ENCODE results near the gene HTT.

Gene HTT

DNA sequence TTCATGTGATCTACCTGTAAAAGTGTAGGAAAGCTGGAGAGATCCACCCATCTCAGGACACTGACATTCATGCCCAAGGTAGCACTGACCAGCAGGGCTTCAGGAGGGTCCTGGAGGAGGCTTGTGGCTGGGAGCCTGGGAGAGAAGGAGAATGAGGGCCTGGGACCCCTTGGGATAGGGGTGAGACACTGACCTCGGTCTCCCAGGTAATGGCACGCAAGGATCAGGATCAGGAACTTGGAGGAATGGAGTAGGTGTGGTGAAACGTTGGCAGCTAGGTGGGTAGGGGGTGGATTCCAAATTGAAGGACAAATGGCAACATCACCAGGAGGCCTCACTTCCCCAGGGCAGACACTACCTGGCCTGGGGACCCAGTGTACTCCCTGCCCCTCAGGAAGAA, 206.0 kb downstream of the HTT start:
- no peak for DNase-seq

- DNase-seq, result no peak
These were observed 209.0 kb downstream of the HTT start for GRCh38 chr4:3283483-3283882.

DNA sequence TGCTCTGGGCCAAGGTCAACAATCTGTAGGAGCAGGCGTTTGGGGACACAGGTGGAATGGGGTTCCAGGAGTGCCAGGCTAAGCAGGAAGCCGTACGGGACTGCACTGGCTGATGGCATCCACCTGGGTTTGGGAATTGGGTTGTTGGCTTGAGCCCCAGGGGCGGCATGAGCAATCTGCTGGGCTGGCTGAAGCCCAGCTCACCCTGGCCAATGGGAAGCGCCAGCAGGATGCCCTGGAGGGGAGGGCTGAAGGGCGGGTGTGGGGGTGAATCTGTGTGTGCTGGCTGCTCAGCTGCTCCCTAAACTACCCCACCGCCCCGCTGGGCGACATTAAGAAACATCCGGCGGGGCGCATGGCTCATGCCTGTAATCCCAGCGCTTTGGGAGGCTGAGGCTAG, 209.4 kb downstream of the HTT start:
- no peak for DNase-seq

DNA sequence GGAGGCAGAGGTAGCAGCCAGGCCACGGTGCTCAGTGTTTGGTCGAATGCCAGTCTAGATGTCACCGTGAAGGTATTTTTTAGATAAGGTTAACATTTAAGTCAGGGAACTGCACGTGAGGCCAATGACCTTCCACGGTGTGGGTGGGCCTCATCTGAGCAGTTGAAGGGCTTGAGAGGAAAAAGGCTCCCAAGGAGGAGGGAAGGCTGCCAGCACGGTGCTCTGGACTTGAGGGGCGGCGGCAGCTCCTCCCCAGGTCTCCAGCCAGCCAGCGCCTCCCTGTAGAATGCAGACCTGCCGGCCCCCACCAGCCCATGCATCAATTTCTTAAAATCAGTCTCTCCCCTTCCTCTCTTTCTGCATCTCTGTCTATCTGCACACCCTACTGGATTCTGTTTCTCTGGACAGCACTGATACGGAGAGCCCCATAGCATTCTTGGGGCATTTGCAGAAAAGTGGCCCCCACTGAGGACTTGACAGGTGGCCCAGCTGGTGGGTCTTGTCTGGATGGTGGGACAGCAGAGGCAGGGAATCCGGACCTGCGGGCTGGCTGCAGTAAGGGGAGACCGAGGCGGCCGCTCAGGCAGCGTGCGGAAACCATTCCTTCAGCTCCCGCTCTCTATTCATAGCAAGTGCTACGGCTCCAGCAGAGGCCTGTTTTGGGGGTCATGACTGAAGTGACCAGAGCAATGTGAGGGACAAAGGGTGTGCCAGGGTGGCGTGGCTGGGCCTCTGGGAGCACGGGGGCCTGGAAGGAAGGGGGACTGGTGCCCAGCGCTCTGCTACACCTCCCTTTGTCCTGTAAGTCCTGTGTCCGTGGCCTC, 210.5 kb downstream of the HTT start:
- no peak for DNase-seq

DNA sequence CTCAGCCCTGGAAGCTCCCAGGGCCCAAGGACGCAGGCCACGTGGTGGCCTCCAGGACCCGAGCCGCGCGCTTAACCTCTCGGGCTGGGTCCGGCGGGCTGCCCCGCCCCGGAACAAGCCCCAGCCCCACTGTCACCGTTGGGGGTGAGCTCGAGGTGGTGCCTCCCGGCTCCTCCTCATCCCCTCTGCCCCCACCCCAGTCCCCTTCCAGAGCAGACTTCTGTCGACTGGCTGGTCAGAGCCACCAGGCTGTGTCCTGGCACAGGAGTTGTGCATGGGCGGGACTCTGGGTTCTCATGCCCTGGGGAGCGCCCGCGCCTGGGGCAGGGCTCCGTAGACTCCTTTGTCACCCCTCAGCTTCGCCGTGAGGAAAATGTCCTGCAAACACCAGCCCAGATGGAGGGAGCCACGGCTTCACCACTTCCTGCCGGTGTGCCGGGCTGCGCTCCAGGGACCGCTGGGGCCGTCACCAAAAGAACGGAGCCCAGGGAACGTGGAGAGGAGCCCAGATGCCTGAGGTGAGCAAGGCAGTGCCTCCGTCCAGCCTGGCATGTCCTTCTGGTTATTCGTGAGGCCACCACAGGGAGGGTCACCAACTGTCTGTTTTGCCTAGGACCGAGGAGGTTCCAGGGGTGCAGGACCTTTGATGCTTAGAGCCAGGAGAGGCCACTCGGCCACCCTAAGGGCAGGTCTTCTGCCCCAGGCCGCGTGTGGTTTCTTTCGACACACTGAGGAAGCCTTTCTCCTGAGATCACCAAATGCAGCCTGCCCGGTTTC, 211.3 kb downstream of the HTT start:
- DNase-seq, result no peak

DNA sequence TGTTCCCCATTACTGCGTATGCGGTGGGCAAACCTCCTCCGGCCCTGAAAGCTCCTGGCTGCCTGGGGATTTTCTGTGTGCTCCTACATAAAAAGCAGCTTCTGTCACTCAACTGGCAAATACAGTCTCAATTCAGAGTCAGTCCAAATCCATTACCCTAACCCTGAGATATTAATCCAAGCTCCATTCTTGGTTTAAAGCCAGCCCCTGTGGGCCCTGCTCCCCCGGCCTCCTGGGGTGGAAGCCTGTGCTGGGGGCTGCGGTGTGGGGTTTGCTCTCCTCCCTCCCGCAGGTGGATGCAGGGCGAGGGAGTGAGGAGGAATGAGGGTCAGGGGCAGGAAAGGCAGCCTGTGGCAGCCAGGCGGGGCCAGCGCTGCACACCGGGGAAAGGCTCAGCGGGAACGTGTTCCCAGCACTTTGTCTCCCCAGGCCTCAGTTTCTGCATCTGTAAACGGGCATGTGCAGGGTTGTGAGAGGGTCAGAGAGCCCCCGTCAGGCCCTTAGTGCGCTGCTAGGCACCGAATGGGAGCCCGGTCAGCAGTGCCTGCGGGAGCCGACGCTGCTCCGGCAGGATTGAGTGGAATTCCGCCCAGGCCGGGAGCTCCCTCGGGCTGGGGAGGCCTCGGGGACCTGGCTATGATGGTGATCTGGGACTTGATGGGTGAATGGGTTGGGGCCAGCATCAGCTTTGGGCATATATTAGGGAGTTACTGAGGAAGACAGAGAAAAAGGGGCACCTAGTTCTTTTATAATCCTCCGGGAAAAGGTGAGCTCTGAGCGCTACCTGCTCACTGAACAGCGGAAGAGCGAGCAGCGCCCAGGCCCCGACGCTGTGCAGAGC, 212.1 kb downstream of the HTT start:
- DNase-seq, result no peak

DNA sequence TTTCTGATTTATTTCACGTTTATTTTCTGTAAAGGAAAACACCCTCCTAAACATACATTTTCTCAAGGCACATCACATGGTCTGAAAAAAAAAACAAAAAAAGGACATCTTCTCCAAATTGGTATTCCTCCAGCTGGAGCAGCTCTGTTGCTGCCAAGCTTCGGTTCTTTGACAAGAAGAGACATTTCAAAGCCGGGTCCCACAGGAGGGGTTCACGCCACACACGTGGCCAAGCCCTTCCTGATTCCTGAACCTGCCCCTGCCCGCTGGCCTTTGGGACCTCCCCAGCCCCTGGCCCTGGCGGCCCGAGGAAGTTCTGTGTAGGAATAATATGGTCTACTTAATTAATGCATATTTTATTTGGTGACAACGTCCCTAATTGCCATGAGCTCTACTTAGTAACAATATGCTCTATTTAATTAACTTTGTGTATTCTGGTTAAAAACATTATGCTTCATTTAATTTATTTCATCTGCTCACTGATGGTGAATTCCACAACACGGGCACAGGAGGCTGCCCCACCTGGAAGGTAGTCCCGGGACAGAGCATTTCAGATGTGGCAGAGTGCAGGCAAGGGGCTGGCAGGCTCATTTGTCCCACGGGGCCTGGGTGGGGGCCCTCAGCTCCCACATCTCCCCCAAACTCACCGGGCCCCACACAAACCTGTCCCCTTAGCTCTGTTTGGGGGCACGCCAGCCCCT, 212.9 kb downstream of the HTT start:
- no peak for DNase-seq

- DNase-seq, result no peak
These were observed 213.6 kb downstream of the HTT start for GRCh38 chr4:3287972-3288570.

GRCh38 chr4:3288571-3289094, 214.2 kb downstream of the HTT start:
- no peak for DNase-seq

- peak in 1 of 2 experiments; percentile 23 for DNase-seq
These were observed 216.0 kb downstream of the HTT start for GRCh38 chr4:3290476-3290875.

GRCh38 chr4:3290889-3291321, 216.4 kb downstream of the HTT start:
- no peak for DNase-seq

GRCh38 chr4:3291411-3291968, 217.0 kb downstream of the HTT start:
- DNase-seq, result no peak

GRCh38 chr4:3291969-3292570, 217.6 kb downstream of the HTT start:
- DNase-seq, result peak in 1 of 2 experiments; percentile 27

DNA sequence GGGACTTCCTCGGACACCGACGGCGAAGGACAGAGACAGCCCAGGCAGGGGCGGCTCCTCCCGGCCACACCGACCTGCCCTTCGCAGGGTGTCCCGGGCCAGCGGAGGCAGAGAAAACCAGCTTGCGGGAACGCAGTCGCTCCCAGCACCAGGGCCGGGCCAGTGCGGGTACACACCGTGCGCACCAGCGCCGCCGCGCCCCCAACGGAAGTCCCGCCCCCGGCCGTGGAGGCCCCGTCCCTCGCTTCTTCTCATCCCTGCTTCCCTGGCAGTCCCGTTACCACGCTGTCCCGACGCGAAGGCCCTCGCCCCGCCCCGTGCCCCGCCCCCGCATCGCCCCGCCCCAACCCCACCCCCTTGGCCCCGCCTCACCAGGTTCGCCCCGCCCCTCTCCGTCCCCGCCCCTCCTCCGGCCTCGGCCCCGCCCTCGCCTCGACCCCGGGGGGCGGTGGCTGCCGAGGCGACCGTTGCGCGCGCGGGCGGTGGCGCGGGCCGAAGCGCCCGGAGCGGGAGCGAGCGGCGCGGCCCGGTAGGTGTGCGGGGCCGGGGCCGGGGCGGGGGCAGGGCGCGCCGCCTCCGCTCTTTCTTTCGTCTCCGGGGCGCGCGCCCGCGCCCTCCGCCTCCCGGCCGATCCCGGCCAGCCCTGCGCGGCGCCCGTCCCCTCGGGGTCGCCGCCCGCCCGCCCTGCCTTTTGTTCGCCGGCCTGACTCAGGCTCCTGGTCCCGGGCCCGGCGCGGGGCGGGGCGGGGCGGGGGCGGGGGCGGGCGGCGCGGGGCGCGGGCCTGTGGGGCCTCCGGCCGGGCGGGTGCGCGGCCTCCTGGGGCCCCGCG, 218.3 kb downstream of the HTT start, which contains the start of gene RGS12:
TSS of gene RGS12 (plus strand) at position 451 of the 830 bp plus-strand sequence. CDS start 23,150 bp downstream, outside the sequence.
- DNase-seq, result peak; percentile 37 to 68

Measured in SHP77 (cell line).